HepG2 (cell line): ENCODE data around the gene AKIRIN1. TPM values are rescaled to one million over a fixed set of nuclear protein-coding genes. Genes with fewer than 3 reads are reported as not detected.

Experiments
- ASH2L ChIP-seq: fragments of 300-600, 200-600 bp; sonication (generic); IDR thresholded peaks from 2 replicates; pipeline ENCODE4 v1.7.0; 2017; ENCODE audit warnings: low read depth, mild to moderate bottlenecking, moderate library complexity, mixed read lengths, low read length; ENCODE audit not compliant: insufficient read length
- BORCS8-MEF2B ChIP-seq: sonication (generic); formaldehyde crosslinking; IDR thresholded peaks from 2 replicates; pipeline ENCODE4 v1.8.0; 2022; ENCODE audit warnings: mild to moderate bottlenecking, missing genetic modification reagents
- BRD4 ChIP-seq: sonication (generic); formaldehyde crosslinking; IDR thresholded peaks from 2 replicates; pipeline ENCODE4 v1.4.0; 2020; ENCODE audit warnings: missing genetic modification reagents
- EED ChIP-seq: sonication (generic); formaldehyde crosslinking; IDR thresholded peaks from 2 replicates; pipeline ENCODE4 v1.5.0; 2020; ENCODE audit warnings: mild to moderate bottlenecking, missing genetic modification reagents
- KLF11 ChIP-seq: IDR thresholded peaks from 2 replicates; pipeline ENCODE4 v1.6.1; 2016; ENCODE audit warnings: missing compliant biosample characterization
- MED8 ChIP-seq: sonication (generic); formaldehyde crosslinking; IDR thresholded peaks from 2 replicates; pipeline ENCODE4 v1.8.1; 2023; ENCODE audit warnings: mild to moderate bottlenecking, missing genetic modification reagents; ENCODE audit not compliant: insufficient replicate concordance
- PHB2 ChIP-seq: fragments of 450-650 bp; IDR thresholded peaks from 2 replicates; pipeline ENCODE4 v1.6.1; 2018; ENCODE audit not compliant: partially characterized antibody
- RBAK ChIP-seq: sonication (generic); formaldehyde crosslinking; IDR thresholded peaks from 2 replicates; pipeline ENCODE4 v1.5.1; 2020; ENCODE audit warnings: mild to moderate bottlenecking, missing genetic modification reagents
- ZBTB7B ChIP-seq: sonication (generic); formaldehyde crosslinking; IDR thresholded peaks from 2 replicates; pipeline ENCODE4 v1.4.0; 2020; ENCODE audit warnings: missing genetic modification reagents
- ZC3H13 ChIP-seq: sonication (generic); formaldehyde crosslinking; IDR thresholded peaks from 2 replicates; pipeline ENCODE4 v1.8.1; 2023; ENCODE audit warnings: mild to moderate bottlenecking, missing genetic modification reagents, moderate library complexity
- ZFP91 ChIP-seq: sonication (generic); formaldehyde crosslinking; IDR thresholded peaks from 2 replicates; pipeline ENCODE4 v1.9.0; 2022; ENCODE audit warnings: missing genetic modification reagents, mild to moderate bottlenecking, borderline replicate concordance
- ZFX ChIP-seq: sonication (generic); formaldehyde crosslinking; IDR thresholded peaks from 2 replicates; pipeline ENCODE4 v1.4.0; 2020; ENCODE audit warnings: mild to moderate bottlenecking, low read depth, missing genetic modification reagents, moderate library complexity
- ZNF460 ChIP-seq: sonication (generic); formaldehyde crosslinking; IDR thresholded peaks from 2 replicates; pipeline ENCODE4 v1.5.1; 2020; ENCODE audit warnings: missing genetic modification reagents, mild to moderate bottlenecking, borderline replicate concordance
- ZNF558 ChIP-seq: sonication (generic); formaldehyde crosslinking; IDR thresholded peaks from 2 replicates; pipeline ENCODE4 v1.9.0; 2022; ENCODE audit warnings: mild to moderate bottlenecking, missing genetic modification reagents, borderline replicate concordance
- ZNF839 ChIP-seq: sonication (generic); formaldehyde crosslinking; IDR thresholded peaks from 2 replicates; pipeline ENCODE4 v1.4.0; 2020; ENCODE audit warnings: missing genetic modification reagents, mild to moderate bottlenecking, borderline replicate concordance
- ZNF850 ChIP-seq: sonication (generic); formaldehyde crosslinking; conservative IDR thresholded peaks from 2 replicates; pipeline ENCODE4 v1.9.0; 2021; ENCODE audit warnings: mild to moderate bottlenecking, missing genetic modification reagents
- polyA plus RNA-seq, 8 experiments: library from polyadenylated mRNA; depleted of rRNA in 3 of 8; stranded (reverse) in 7 of 8; unstranded in 1 of 8; fragments of >200 nt; fragmentation: Illumina TruSeq in 4 of 8; extraction: Trizol in 4 of 8; gene quantifications; 2 replicates each; pipeline versions ENCODE4 v1.2.1 to v1.2.3, GENCODE V29; 2011 to 2016; ENCODE audit warnings: low read depth in 4 of 8, missing spikeins in 1 of 8, mixed read lengths in 1 of 8; ENCODE audit not compliant: insufficient read depth in 1 of 8
- total RNA-seq, 5 experiments: library from RNA; depleted of rRNA; stranded (reverse); fragments of >200 nt; fragmentation: Illumina TruSeq; extraction: Trizol; gene quantifications; 2 replicates each; pipeline ENCODE4 v1.2.3, GENCODE V29; 2016; ENCODE audit warnings: low read depth in 1 of 5
- TF ChIP-seq, protein P1 (sequence below): sonication (generic); formaldehyde crosslinking; IDR thresholded peaks from 2 replicates; pipeline ENCODE4 v1.5.0; 2020; ENCODE audit warnings: mild to moderate bottlenecking, missing genetic modification reagents
- TF ChIP-seq, protein P2 (sequence below): sonication (generic); formaldehyde crosslinking; IDR thresholded peaks from 2 replicates; pipeline ENCODE4 v1.5.0; 2020; ENCODE audit warnings: missing genetic modification reagents
- TF ChIP-seq, protein P3 (sequence below): sonication (generic); formaldehyde crosslinking; IDR thresholded peaks from 2 replicates; pipeline ENCODE4 v1.8.0; 2022; ENCODE audit warnings: missing genetic modification reagents, low read depth, mild to moderate bottlenecking, borderline replicate concordance
- TF ChIP-seq, protein P4 (sequence below): sonication (generic); formaldehyde crosslinking; IDR thresholded peaks from 2 replicates; pipeline ENCODE4 v1.5.1; 2020; ENCODE audit warnings: mild to moderate bottlenecking, moderate library complexity, missing genetic modification reagents

Gene AKIRIN1
- total and polyA plus RNA-seq, 2 of the 13 experiments (the other 11 are each of a cell fraction or from before 2014, with no cell fraction given) = 123 to 157 TPM

DNA sequence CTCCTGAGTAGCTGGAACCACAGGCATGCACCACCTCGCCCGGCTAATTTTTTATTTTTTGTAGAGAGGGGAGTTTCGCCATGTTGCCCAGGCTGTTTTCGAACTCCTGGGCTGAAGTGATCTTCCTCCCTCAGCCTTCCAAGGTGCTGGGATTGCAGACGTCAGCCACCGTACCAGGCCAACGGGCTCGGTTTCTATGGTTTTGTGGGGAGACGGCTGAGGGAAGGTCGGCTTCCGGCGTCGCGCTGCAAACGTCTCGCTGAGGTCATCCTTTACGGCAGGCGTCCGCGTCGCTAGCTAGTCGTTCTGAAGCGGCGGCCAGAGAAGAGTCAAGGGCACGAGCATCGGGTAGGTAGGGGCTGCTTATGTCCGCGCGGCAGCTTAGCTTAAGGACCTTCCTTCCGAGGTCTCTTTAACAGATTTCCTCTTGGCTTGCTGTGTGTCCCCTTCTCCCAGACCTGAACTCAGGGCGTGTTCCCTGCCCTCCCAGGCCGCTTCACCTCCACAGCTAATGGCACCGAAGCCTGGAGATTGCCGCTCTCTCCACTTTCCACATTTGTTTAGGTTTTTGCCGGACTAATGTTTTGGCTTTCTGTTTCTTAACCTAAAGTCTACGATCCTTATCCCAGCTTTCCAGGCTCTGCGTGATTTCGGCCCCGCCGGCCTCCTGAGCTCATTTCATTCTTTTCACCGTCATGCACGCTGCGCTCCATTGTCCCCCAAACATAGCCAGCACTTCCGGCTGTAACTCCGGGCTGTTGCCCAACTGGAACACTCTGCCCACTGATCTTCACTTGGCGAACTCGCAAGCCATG lies 35.2 kb downstream of the AKIRIN1 start, which contains the start of gene NDUFS5 (continued):
- TF ChIP-seq ZC3H13 (CRISPR knock-in tag) (no peak), ZFX (CRISPR knock-in tag) (peak; percentile 78; the same call in 1 of the 2 replicates), ZBTB7B (CRISPR knock-in tag) (no peak), MED8 (CRISPR knock-in tag) (no peak), ZNF558 (CRISPR knock-in tag) (no peak), ZNF460 (CRISPR knock-in tag) (no peak), PHB2 (no peak), ZFP91 (peak; percentile 74; the same call in 1 of the 2 replicates), EED (CRISPR knock-in tag) (peak; percentile 16; the same call in 1 of the 2 replicates), KLF11 (no peak; the same call in 1 of the 2 replicates), RBAK (CRISPR knock-in tag) (0 out of 2 replicates have a peak, but pooled peaks have one; percentile 18), ASH2L (peak; percentile 69), ZNF850 (CRISPR knock-in tag) (no peak), ZNF839 (CRISPR knock-in tag) (no peak), BORCS8-MEF2B (0 out of 2 replicates have a peak, but pooled peaks have one; percentile 29), BRD4 (CRISPR knock-in tag) (peak; percentile 72; the same call in 1 of the 2 replicates)
- TF ChIP-seq, protein P1, sequence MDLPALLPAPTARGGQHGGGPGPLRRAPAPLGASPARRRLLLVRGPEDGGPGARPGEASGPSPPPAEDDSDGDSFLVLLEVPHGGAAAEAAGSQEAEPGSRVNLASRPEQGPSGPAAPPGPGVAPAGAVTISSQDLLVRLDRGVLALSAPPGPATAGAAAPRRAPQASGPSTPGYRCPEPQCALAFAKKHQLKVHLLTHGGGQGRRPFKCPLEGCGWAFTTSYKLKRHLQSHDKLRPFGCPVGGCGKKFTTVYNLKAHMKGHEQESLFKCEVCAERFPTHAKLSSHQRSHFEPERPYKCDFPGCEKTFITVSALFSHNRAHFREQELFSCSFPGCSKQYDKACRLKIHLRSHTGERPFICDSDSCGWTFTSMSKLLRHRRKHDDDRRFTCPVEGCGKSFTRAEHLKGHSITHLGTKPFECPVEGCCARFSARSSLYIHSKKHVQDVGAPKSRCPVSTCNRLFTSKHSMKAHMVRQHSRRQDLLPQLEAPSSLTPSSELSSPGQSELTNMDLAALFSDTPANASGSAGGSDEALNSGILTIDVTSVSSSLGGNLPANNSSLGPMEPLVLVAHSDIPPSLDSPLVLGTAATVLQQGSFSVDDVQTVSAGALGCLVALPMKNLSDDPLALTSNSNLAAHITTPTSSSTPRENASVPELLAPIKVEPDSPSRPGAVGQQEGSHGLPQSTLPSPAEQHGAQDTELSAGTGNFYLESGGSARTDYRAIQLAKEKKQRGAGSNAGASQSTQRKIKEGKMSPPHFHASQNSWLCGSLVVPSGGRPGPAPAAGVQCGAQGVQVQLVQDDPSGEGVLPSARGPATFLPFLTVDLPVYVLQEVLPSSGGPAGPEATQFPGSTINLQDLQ (CRISPR knock-in tag) = no peak
- TF ChIP-seq, protein P2, sequence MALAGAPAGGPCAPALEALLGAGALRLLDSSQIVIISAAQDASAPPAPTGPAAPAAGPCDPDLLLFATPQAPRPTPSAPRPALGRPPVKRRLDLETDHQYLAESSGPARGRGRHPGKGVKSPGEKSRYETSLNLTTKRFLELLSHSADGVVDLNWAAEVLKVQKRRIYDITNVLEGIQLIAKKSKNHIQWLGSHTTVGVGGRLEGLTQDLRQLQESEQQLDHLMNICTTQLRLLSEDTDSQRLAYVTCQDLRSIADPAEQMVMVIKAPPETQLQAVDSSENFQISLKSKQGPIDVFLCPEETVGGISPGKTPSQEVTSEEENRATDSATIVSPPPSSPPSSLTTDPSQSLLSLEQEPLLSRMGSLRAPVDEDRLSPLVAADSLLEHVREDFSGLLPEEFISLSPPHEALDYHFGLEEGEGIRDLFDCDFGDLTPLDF (CRISPR knock-in tag) = no peak
- TF ChIP-seq, protein P3, sequence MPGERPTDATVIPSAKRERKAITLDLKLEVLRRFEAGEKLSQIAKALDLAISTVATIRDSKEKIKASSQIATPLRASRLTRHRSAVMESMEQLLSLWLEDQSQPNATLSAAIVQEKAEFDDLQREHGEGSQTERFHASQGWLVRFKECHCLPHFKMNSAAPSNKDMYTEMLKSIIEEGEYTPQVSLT = no peak
- TF ChIP-seq, protein P4, sequence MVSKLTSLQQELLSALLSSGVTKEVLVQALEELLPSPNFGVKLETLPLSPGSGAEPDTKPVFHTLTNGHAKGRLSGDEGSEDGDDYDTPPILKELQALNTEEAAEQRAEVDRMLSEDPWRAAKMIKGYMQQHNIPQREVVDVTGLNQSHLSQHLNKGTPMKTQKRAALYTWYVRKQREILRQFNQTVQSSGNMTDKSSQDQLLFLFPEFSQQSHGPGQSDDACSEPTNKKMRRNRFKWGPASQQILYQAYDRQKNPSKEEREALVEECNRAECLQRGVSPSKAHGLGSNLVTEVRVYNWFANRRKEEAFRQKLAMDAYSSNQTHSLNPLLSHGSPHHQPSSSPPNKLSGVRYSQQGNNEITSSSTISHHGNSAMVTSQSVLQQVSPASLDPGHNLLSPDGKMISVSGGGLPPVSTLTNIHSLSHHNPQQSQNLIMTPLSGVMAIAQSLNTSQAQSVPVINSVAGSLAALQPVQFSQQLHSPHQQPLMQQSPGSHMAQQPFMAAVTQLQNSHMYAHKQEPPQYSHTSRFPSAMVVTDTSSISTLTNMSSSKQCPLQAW (CRISPR knock-in tag) = peak; percentile 65; the same call in 1 of the 2 replicates
